Astrocyte (in vitro differentiated cells and primary cell): Measurements from ENCODE around the gene ERCC8. TPM values are rescaled to one million over a fixed set of nuclear protein-coding genes. Genes with fewer than 3 reads are reported as not detected.

Experiments used
- DNase-seq: peaks from one replicate; pipeline ENCODE4 v3.0.0-alpha.2; 2010; ENCODE audit warnings: low read depth
- FAIRE-seq: peaks from 2 replicates; lab custom pipeline; 2011; peaks lifted over from hg19 to GRCh38; lab: Jason Lieb, UNC
- H2AFZ ChIP-seq: 2 replicates; pipeline ENCODE4 v1.6.0; 2012; ENCODE audit warnings: low read depth, low read length, inconsistent platforms
- H3K27ac ChIP-seq: 2 replicates; pipeline ENCODE4 v1.5.1; 2011; ENCODE audit warnings: low read depth, low read length, inconsistent platforms
- H3K27me3 ChIP-seq: 2 replicates; pipeline ENCODE4 v1.6.0; 2011; ENCODE audit warnings: low read length, inconsistent platforms; ENCODE audit not compliant: insufficient read depth
- H3K36me3 ChIP-seq: 2 replicates; pipeline ENCODE4 v1.5.1; 2011; ENCODE audit warnings: low read length, inconsistent platforms; ENCODE audit not compliant: insufficient read depth
- H3K4me1 ChIP-seq: 2 replicates; pipeline ENCODE4 v1.5.1; 2011; ENCODE audit warnings: low read length, inconsistent platforms; ENCODE audit not compliant: insufficient read depth
- H3K4me2 ChIP-seq: 2 replicates; pipeline ENCODE4 v1.6.0; 2012; ENCODE audit warnings: low read length, inconsistent platforms
- H3K4me3 ChIP-seq: 2 replicates; pipeline ENCODE4 v1.5.1; 2011; ENCODE audit warnings: low read depth, mild to moderate bottlenecking, low read length, inconsistent platforms; ENCODE audit not compliant: insufficient read depth
- H3K79me2 ChIP-seq: 2 replicates; pipeline ENCODE4 v1.6.0; 2012; ENCODE audit warnings: mild to moderate bottlenecking, low read length, inconsistent platforms; ENCODE audit not compliant: insufficient read depth
- H3K9ac ChIP-seq: 2 replicates; pipeline ENCODE4 v1.6.0; 2012; ENCODE audit warnings: mild to moderate bottlenecking, low read length, inconsistent platforms
- H3K9me3 ChIP-seq: 2 replicates; pipeline ENCODE4 v1.5.1; 2012; ENCODE audit warnings: low read depth, mild to moderate bottlenecking, low read length, inconsistent platforms; ENCODE audit not compliant: insufficient read depth
- H4K20me1 ChIP-seq: 2 replicates; pipeline ENCODE4 v1.6.0; 2012; ENCODE audit warnings: low read length, inconsistent platforms; ENCODE audit not compliant: insufficient read depth
- H3K27ac Mint-ChIP-seq: one replicate; pipeline ENCODE4 v1.8.0; 2021; ENCODE audit warnings: mild to moderate bottlenecking, mixed read lengths; ENCODE audit not compliant: unreplicated experiment
- H3K27me3 Mint-ChIP-seq: one replicate; pipeline ENCODE4 v1.8.0; 2021; ENCODE audit warnings: low read depth, mixed read lengths; ENCODE audit not compliant: unreplicated experiment
- H3K36me3 Mint-ChIP-seq: one replicate; pipeline ENCODE4 v1.8.0; 2021; ENCODE audit warnings: low read depth, mixed read lengths; ENCODE audit not compliant: unreplicated experiment
- H3K4me1 Mint-ChIP-seq: one replicate; pipeline ENCODE4 v1.8.0; 2021; ENCODE audit warnings: low read depth, mixed read lengths; ENCODE audit not compliant: unreplicated experiment
- H3K4me3 Mint-ChIP-seq: one replicate; pipeline ENCODE4 v1.8.0; 2021; ENCODE audit warnings: mild to moderate bottlenecking, moderate library complexity, mixed read lengths; ENCODE audit not compliant: unreplicated experiment
- H3K9me3 Mint-ChIP-seq: one replicate; pipeline ENCODE4 v1.8.0; 2021; ENCODE audit warnings: mild to moderate bottlenecking, mixed read lengths; ENCODE audit not compliant: unreplicated experiment
- EZH2 ChIP-seq: IDR thresholded peaks from 2 replicates; pipeline ENCODE4 v1.6.1; 2012; ENCODE audit warnings: mild to moderate bottlenecking, low read length, inconsistent platforms; ENCODE audit not compliant: insufficient read depth
- total RNA-seq: library from RNA; stranded (reverse); gene quantifications from 2 replicates; pipeline ENCODE4 v1.2.1, GENCODE V29; 2021
- TF ChIP-seq, protein P1 (sequence below): IDR thresholded peaks from 2 replicates; pipeline ENCODE4 v1.5.1; 2011; ENCODE audit warnings: low read depth, mild to moderate bottlenecking, inconsistent platforms, low read length, moderate library complexity; ENCODE audit not compliant: insufficient read depth

ERCC8 gene
- total RNA-seq, 1 donor from 2014 or later = 11.8 TPM

GRCh38 chr5:60856066-60856465 is 88.8 kb downstream of the ERCC8 start:
- no peak overlapping the region for H3K9ac ChIP-seq
- no peaks in the 10 kb centered on the region for H3K79me2 ChIP-seq
- Mint-ChIP-seq H3K4me1 (no peaks in the 10 kb centered on the region), H3K27me3 (no peaks in the 10 kb centered on the region), H3K4me3 (no peak overlapping the region), H3K27ac (no peak overlapping the region), H3K9me3 (no peaks in the 10 kb centered on the region), H3K36me3 (peaks cover 3% of the 10 kb centered on the region)
- no peak overlapping the region for H3K4me2 ChIP-seq
- DNase-seq (no peak), FAIRE-seq (no peak)
- TF ChIP-seq EZH2 = no peak
- TF ChIP-seq, protein P1, sequence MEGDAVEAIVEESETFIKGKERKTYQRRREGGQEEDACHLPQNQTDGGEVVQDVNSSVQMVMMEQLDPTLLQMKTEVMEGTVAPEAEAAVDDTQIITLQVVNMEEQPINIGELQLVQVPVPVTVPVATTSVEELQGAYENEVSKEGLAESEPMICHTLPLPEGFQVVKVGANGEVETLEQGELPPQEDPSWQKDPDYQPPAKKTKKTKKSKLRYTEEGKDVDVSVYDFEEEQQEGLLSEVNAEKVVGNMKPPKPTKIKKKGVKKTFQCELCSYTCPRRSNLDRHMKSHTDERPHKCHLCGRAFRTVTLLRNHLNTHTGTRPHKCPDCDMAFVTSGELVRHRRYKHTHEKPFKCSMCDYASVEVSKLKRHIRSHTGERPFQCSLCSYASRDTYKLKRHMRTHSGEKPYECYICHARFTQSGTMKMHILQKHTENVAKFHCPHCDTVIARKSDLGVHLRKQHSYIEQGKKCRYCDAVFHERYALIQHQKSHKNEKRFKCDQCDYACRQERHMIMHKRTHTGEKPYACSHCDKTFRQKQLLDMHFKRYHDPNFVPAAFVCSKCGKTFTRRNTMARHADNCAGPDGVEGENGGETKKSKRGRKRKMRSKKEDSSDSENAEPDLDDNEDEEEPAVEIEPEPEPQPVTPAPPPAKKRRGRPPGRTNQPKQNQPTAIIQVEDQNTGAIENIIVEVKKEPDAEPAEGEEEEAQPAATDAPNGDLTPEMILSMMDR = no peak
- H3K36me3 ChIP-seq = no peaks in the 10 kb centered on the region
- H3K27ac ChIP-seq = no peak overlapping the region
- no peaks in the 10 kb centered on the region for H4K20me1 ChIP-seq
- no peak overlapping the region for H3K4me3 ChIP-seq
- no peak overlapping the region for H2AFZ ChIP-seq
- H3K9me3 ChIP-seq = no peaks in the 10 kb centered on the region
- H3K4me1 ChIP-seq = no peaks in the 10 kb centered on the region
- H3K27me3 ChIP-seq = no peaks in the 10 kb centered on the region

DNA sequence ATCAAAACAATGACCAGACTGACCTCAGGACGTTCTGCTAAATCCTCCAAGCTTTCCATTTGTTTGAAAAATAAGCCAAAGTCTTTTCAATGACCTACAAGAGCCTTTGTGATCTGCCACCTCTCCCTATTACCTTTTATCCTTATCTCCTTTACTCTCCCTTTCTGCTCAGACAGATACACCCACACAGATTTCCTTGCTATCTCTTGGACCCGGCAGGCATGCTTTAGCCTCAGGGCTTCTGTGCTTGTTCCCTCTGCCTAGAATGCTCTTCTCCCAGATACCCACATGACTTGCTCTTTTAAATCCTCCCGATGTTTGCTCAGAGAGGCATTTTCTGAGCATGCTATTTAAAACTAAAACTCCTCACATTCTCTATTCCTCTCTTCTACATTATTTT is 91.9 kb downstream of the ERCC8 start:
- Histone ChIP-seq H2AFZ (no peak overlapping the region), H3K27me3 (no peaks in the 10 kb centered on the region), H4K20me1 (no peaks in the 10 kb centered on the region), H3K36me3 (no peaks in the 10 kb centered on the region), H3K4me1 (no peaks in the 10 kb centered on the region), H3K79me2 (no peaks in the 10 kb centered on the region), H3K4me2 (no peak overlapping the region), H3K9ac (no peak overlapping the region), H3K27ac (no peak overlapping the region), H3K9me3 (no peaks in the 10 kb centered on the region), H3K4me3 (no peak overlapping the region)
- Mint-ChIP-seq H3K36me3 (peaks cover 3% of the 10 kb centered on the region), H3K27me3 (no peaks in the 10 kb centered on the region), H3K9me3 (no peaks in the 10 kb centered on the region), H3K4me1 (no peaks in the 10 kb centered on the region), H3K27ac (no peak overlapping the region), H3K4me3 (no peak overlapping the region)
- no peak for TF ChIP-seq EZH2
- TF ChIP-seq, protein P1 = no peak
- DNase-seq = no peak
- FAIRE-seq = no peak

DNA sequence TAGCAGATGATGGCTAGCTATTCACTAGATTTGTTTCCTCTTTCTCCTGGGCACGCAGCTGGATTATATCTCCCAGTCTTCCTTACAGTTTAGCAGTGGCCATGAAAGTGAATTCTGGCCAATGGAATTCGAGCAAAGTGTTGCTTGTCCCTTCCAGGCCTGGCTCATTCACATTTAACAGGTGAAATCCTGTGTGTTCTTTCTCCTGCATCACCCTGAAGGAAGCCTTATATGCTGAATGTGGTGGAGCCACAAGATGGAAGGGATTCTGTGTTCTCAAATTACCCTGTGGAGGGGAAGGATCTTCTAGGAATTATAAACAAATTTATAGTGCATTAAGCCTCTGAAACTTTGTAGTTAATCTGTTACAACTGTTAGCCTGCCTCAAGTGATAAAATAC is 92.6 kb downstream of the ERCC8 start:
- FAIRE-seq = no peak
- Histone ChIP-seq H2AFZ (no peak overlapping the region), H3K79me2 (no peaks in the 10 kb centered on the region)

More for the DNA sequence above, 92.6 kb downstream of the ERCC8 start:
- Mint-ChIP-seq H3K4me1 (no peaks in the 10 kb centered on the region), H3K36me3 (no peaks in the 10 kb centered on the region), H3K4me3 (no peak overlapping the region), H3K27me3 (no peaks in the 10 kb centered on the region), H3K27ac (no peak overlapping the region), H3K9me3 (no peaks in the 10 kb centered on the region)
- Histone ChIP-seq H3K9me3 (no peaks in the 10 kb centered on the region), H4K20me1 (no peaks in the 10 kb centered on the region), H3K4me3 (no peak overlapping the region), H3K4me2 (no peak overlapping the region), H3K36me3 (no peaks in the 10 kb centered on the region), H3K27ac (no peak overlapping the region), H3K9ac (no peak overlapping the region), H3K27me3 (no peaks in the 10 kb centered on the region), H3K4me1 (no peaks in the 10 kb centered on the region)
- no peak for DNase-seq
- TF ChIP-seq, protein P1 = no peak
- TF ChIP-seq EZH2 = no peak
